ENCODE results near the gene TBC1D4.

GRCh38 chr13:75345193-75345592 is 136.8 kb downstream of the TBC1D4 start:
- TF ChIP-seq FOXP1 (CRISPR knock-in tag; IDR thresholded peaks at IDR 0.05) (no peak), EZH2 (IDR thresholded peaks at IDR 0.05; ENCODE audit: borderline replicate concordance, low read depth, low read length) (no peak), ZBTB11 (CRISPR knock-in tag; IDR thresholded peaks at IDR 0.05) (no peak), SPI1 (IDR thresholded peaks at IDR 0.05; ENCODE audit: borderline replicate concordance, low read depth, low read length) (no peak), EP300 (IDR thresholded peaks at IDR 0.05; ENCODE audit: low read length) (no peak), PPARD (CRISPR knock-in tag; IDR thresholded peaks at IDR 0.05) (no peak), CTCF (IDR thresholded peaks at IDR 0.05 in 2 of 3, conservative IDR thresholded peaks at IDR 0.05 in 1 of 3; ENCODE audit: insufficient read depth in 2 of 3, low read depth in 1 of 3, low read length in 3 of 3) (no peak), POLR2A (conservative IDR thresholded peaks at IDR 0.05) (no peak), BMI1 (IDR thresholded peaks at IDR 0.05; ENCODE audit: low read length) (no peak)
- TF ChIP-seq, protein P1, sequence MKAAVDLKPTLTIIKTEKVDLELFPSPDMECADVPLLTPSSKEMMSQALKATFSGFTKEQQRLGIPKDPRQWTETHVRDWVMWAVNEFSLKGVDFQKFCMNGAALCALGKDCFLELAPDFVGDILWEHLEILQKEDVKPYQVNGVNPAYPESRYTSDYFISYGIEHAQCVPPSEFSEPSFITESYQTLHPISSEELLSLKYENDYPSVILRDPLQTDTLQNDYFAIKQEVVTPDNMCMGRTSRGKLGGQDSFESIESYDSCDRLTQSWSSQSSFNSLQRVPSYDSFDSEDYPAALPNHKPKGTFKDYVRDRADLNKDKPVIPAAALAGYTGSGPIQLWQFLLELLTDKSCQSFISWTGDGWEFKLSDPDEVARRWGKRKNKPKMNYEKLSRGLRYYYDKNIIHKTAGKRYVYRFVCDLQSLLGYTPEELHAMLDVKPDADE (conservative IDR thresholded peaks at IDR 0.05; ENCODE audit: control insufficient read depth, low read depth, low read length) = no peak
- TF ChIP-seq, protein P2, sequence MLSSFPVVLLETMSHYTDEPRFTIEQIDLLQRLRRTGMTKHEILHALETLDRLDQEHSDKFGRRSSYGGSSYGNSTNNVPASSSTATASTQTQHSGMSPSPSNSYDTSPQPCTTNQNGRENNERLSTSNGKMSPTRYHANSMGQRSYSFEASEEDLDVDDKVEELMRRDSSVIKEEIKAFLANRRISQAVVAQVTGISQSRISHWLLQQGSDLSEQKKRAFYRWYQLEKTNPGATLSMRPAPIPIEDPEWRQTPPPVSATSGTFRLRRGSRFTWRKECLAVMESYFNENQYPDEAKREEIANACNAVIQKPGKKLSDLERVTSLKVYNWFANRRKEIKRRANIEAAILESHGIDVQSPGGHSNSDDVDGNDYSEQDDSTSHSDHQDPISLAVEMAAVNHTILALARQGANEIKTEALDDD (IDR thresholded peaks at IDR 0.05) = no peak

Measured in K562 (cell line).